ENCODE measurements around the gene CENPS.
"Not testable (repeated sequence)": the region's sequence is repeated elsewhere in the genome, so short reads cannot be mapped to it uniquely, and the experiment has no call there.

Gene CENPS

GRCh38 chr1:10430216-10431069, at the start of gene CENPS:
CENPS (plus strand) TSS chr1:10430433; CDS start chr1:10430518, 85 bp downstream.
- peak; percentile 83 to 95 for DNase-seq (ENCODE audit: low read depth in 2 of 2)

- DNase-seq (ENCODE audit: low read depth in 2 of 2) = no peak
These were observed 49.5 kb upstream of the CENPS start for GRCh38 chr1:10380594-10381275.

GRCh38 chr1:10383630-10384029, 46.6 kb upstream of the CENPS start:
- DNase-seq (ENCODE audit: low read depth in 2 of 2) = no peak

GRCh38 chr1:10384219-10384618, 46.0 kb upstream of the CENPS start:
- no peak for DNase-seq (ENCODE audit: low read depth in 2 of 2)

DNA sequence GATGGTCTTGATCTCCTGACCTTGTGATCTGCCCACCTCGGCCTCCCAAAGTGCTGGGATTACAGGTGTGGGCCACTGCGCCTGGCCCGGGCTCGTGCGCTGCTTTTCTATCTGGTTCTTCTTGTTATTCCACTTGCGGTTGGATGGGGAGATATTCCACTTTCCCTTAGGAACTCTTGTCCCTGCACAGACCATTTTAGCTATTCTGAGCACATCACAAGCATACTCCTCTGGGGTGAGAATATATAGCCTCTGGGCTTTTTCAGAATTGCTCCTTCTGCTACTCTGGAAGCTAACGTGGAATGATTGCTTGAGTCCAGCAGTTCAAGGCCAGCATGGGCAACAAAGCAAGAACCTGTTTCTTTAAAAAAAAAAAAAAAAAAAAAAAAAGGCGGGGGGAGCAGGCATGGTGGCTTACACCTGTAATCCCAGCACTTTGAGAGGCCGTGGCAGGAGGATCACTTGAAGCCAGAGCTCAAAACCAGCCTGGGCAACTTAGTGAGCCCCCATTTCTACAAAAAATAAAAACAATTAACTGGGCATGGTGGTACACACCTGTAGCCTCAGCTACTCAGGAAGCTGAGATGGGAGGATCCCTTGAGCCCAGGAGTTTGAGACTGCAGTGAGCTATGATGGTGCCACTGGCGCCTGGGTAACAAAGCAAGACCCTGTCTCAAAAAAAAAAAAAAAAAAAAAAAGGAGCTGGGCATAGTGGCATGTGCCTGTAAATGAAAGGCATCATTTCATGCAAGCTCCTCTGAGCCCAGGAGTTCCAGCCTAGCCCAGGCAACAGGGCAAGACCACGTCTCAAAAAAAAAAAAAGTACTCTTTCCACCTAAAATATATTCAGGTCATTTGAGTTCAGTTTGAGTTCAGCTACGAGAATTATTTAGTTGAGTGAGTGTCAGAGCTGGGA, 43.2 kb upstream of the CENPS start:
- no peak for DNase-seq (ENCODE audit: low read depth in 2 of 2)

DNA sequence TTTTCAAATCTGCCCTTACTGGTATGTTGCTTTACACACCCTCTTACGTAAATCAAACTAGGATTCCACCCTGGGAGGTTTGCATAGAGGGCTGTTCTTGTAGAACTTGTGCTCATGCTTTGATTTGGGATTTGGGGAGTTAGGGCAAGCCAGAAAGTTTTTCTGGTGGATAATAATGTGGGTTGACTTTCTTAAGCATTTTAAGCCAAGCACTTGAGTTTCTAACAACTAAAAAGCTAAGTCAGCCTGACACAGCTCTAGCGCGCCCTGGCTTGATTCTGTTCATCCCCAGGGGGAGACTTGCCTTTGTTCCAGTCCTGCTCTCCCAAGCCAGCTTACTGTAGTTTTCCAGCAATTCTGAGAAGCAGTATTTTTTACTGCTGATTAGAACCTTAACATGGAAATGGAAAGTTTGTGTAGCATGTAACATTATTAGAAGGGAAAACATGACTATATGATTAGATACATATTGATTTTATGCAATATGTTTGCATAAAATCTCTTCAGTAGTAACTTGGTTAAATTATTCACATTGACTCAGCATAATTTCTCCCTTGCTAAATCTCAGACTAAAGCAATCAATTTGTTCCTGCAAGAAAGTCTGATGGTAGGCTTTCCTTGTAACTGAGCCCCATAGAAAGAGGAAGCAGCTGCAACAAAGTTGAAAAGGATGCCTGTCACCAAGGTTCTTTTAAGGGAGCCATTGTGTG, 42.4 kb upstream of the CENPS start:
- no peak for DNase-seq (ENCODE audit: low read depth in 2 of 2)

DNA sequence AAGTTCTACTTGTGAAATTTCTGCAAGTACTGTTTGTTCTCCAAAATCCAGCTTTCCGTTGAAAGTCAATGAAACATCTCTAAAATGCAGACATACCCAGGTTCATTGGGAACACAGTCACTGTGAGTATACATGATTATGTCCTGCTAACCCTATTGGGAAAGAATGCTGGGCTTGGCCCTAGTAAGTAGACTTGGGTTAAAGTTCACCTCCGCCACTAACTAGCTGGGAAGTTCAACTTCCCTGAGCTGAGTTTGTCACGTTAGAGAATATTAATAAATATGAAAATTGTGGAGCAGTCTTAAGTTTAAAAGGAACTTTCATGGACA, 41.9 kb upstream of the CENPS start:
- DNase-seq (ENCODE audit: low read depth in 2 of 2) = no peak

DNA sequence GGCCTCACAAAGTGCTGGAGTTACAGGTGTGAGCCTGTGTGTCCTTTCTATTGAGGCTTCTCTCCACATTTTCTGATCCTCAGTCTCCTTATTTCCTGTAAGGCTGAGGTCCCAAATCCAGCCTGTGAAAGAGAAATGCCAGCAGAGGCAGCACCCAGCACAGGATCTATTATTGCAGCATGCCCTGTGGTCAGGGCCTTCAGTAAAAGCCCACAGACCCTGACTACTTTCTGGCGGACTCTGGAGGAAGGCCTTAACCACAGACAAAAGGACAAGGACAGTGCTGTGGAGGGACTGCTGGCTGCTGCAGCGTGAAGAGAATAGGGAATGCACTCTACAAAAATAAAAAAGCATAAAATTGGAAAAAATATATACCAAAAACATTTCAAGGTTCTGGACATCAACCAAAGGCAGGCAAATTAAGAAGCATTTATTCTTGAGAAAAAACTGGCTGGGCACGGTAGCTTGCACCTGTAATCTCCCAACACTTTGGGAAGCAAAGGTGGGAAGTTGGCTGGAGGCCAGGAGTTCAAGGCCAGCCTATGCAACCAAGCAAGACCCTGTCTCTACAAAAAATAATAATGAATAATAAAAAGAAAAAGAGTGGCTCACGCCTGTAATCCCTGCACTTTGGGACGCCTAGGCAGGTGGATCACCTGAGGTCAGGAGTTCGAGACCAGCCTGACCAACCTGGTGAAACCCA, 40.8 kb upstream of the CENPS start:
- no peak for DNase-seq (ENCODE audit: low read depth in 2 of 2)

DNA sequence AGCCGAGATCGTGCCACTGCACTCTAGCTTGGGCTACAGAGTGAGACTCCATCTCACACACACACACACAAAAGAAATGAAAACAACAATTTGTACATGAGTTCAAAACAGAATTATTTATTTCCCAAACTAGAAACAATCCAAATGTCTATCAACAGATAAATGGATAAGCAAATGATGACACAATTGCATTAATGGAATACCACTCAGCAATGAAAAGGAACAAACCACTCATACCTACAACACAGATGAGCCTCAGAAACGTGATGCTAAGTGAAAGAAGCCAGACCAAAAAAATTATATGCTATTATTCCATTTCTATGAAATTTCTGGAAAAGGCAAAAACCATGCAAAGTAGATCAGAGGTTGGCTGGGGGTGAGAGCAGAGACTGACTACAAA, 33.4 kb upstream of the CENPS start:
- no peak for DNase-seq (ENCODE audit: low read depth in 2 of 2)

- DNase-seq (ENCODE audit: low read depth in 2 of 2) = no peak
These were observed 31.9 kb upstream of the CENPS start for GRCh38 chr1:10398278-10398733.

DNA sequence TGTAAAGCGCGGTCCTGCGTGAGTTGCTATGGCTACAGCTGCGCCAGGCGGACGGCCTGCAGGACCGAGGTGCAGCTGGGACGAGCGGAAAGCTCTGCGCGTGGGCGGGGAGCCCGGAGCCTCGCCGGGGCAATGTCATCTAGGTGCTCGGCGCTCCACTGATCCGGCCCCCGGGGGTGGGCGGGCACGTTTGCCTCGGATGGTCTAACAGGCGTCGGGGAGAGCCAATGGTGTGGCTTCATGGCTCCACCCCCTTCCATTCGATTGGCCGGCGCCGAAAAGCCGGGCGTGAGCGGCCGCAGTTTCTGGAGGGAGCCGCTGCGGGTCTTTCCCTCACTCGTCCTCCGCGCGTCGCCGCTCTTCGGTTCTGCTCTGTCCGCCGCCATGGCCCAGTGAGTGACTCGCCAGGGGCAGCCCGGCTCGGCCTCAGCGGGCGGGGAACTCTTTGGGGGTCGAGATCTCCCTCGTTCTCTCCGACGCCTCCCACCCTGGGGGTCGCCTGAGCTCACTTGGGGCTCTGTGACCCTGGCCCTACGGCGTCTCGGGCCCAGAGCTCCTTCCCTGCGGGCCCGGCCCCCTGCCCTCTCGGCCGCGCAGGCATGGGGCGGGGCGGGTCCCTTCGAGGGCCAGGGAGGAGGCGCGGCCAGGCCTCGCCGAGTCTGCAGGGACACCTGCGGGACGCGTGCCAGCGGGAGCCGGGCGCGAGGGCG, 31.3 kb upstream of the CENPS start, which contains the start of gene PGD:
PGD (plus strand) TSS at position 331 of the 710 bp plus-strand sequence; CDS start at position 385, 54 bp downstream.
- DNase-seq (ENCODE audit: low read depth in 2 of 2) = peak; percentile 98 to 99

DNA sequence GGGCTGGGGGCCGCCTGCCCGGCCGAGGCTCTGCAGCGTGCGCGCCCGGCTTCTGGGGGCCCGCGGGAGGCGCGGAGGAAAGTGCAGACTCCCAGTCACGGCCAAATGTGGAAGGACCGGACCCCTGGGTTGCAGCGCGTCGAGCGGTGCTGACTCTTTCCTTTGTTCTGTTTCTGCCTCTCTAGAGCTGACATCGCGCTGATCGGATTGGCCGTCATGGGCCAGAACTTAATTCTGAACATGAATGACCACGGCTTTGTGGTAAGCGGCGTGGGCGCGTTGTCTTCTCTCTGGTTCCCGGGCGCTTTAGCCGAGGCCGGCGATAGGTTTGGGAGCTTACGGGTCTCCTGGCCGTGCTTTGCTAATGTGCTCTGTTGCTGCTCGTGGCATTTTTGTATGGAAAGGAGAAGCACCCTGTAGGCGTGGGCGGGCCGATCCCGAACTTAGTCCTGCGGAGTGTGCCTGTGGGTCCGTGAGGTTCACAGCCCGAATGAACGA, 30.7 kb upstream of the CENPS start:
- DNase-seq (ENCODE audit: low read depth in 2 of 2) = peak; percentile 7 to 10

GRCh38 chr1:10400013-10400412, 30.2 kb upstream of the CENPS start:
- DNase-seq (ENCODE audit: low read depth in 2 of 2) = no peak

DNA sequence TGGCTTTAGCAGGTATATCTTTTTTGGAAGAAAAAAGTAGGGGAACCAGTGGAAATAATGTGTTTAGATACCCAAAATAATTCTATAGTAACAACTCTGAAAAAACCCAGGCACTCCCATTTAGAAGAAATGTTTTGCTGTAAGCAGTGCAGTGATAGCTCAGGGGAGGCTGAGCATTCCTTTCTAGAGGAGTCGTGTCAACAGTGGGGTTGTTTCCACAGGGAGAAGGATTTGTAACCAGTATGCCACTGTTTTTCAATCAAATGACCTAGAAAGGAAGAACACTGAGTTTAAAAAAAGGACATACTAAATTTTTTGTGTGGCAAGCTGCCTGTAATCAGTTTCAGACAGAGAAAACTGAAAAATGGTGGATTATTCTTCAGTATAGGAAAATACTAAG, 29.0 kb upstream of the CENPS start:
- no peak for DNase-seq (ENCODE audit: low read depth in 2 of 2)

GRCh38 chr1:10402729-10403274, 27.4 kb upstream of the CENPS start:
- DNase-seq (ENCODE audit: low read depth in 2 of 2) = no peak

- DNase-seq (ENCODE audit: low read depth in 2 of 2) = no peak
These were observed 23.0 kb upstream of the CENPS start for GRCh38 chr1:10407201-10407600.

GRCh38 chr1:10415211-10415930, 14.9 kb upstream of the CENPS start:
- no peak for DNase-seq (ENCODE audit: low read depth in 2 of 2)

DNA sequence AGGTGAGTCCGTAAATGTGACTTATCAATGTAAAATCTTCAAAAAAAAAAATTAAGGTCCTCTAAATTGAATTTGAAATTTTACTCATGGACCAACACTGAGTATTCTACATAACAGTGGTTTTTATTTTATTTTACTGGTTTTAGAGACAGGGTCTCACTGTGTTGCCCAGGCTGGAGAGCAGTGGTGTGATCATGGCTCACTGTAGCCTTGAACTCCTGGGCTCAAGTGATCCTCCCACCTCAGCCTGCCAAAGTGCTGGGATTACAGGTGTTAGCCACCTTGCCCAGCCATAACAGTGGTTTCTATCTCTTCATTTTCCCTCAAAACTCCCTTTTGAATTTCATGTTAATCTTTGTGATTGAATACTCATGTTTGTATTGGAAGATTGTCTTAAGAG, 14.3 kb upstream of the CENPS start:
- not testable (repeated sequence) for DNase-seq (ENCODE audit: low read depth in 2 of 2)

DNA sequence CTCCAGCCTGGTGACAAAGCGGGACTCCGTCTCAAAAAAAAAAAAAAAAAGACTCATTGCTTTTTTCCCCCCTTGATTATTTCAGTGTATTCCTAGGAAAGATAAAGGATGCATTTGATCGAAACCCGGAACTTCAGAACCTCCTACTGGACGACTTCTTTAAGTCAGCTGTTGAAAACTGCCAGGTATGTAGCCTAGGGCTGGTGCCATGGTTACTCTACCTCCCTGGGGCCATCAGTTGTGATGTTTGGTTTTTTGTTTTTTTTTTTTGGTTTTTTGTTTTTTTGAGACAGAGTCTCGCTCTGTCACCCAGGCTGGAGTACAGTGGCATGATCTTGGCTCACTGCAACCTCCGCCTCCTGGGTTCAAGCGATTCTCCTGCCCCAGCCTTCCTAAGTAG, 11.5 kb upstream of the CENPS start:
- not testable (repeated sequence) for DNase-seq (ENCODE audit: low read depth in 2 of 2)

Data from stimulated activated CD4-positive, alpha-beta T cell treated with anti-CD3 and anti-CD28 coated beads, Interleukin-4, amount 100 ng/mL, for 48 hours (primary cell).